Measurements from ENCODE around the gene HOXB8.

The HOXB8 gene

DNA sequence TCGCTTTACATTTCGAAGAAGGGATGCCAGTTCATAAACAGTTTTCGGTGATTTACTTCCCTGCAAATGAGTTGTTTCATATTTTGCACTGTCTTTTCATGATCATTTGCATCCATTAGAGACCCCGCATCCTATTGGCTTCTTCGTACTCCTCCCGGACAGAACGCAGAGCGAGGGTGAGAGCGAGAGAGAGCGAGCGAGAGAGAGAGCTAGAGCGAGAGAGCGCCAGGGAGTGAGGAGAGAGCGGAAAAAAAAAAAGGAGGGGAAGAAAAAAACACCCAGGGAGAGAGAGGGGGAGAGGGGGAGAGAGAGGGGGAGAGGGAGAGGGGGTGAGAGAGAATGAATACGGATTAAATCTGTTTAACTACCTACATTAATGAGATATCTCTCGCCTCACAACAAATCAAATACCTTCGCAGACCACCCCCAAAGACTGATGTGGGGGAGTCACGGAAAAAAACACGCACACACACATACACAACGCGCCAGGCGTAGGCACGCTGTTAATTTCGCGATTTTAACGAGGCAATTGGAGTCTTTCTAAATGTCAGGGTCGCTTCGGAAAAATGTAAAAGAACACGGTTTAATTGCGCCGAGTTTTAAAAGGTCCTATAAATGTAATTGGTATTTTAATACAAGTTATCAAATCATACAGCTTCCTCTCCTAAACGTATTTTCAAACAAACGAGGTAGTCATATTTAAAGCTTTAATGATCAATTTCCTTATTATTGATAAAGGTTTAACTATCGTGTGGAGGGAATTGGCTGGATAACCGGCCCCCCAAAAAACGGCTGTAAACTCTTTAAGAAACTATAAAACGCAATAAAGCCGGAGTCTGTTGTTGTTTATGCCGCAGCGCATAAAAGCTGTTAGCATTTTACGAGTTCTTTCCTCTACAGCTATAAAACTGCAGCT, at the start of gene HOXB8:
Gene HOXB8 (minus strand): TSS at position 246 of the 916 bp plus-strand sequence. CDS start 588 bp downstream, outside the sequence.
- no peak for DNase-seq

DNA sequence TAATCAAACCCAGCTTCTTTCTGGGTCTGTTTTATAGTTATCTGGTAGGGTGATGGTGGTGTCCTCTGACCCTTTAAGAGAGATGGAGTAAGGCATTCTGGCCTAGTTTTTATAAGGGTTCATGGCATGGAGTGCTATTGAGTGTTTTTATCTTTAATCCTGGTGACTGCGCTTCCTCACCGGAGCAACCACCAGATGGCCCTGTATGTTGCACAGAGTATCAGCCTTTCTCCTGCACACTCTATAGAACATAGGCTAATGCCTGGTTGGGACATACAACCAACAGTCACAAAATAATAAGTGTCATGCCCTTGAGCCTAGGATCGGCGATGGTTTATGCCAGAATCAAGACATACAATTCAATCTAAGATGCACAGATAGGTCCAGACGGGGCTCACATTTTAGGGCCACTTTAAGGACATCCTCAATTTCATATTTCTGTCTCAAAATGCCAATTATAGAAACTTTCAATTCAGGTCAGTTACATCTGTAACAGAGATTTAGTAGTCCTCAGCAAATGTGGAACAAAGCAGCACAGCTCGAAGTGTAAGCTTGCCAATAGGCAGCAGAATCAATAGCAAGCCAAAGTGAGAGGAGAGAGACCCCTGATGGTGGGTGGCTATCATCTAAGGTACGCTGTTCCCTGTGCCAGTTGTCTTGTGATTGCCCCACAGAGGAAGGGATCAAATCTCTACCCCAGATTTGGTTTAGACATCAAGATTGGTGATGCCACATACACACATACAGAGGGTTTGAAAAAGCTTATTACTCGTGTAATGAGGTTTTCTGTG, 48.2 kb upstream of the HOXB8 start:
- no peak for DNase-seq

- DNase-seq: no peak
Measured at GRCh38 chr17:48655913-48656312, 40.8 kb upstream of the HOXB8 start.

- DNase-seq: no peak
Measured at GRCh38 chr17:48649741-48650140, 34.6 kb upstream of the HOXB8 start.

DNA sequence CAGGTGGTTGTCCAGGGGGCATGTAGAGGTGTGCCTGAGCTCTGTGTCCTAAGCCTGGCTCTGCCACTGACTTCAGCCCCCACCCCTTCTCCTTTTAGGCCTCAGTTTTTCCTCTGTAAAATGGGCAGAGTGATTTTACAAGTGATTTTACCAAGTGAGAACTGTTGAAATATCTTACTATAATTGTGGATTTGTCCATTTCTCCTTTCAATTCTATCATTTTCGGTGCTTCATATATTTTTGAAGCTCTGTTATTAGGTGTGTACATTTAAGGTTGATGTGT, 32.8 kb upstream of the HOXB8 start:
- DNase-seq: no peak

GRCh38 chr17:48647103-48647962, 32.2 kb upstream of the HOXB8 start:
- no peak for DNase-seq

GRCh38 chr17:48646183-48647102, 31.4 kb upstream of the HOXB8 start:
- peak; percentile 19 for DNase-seq

DNA sequence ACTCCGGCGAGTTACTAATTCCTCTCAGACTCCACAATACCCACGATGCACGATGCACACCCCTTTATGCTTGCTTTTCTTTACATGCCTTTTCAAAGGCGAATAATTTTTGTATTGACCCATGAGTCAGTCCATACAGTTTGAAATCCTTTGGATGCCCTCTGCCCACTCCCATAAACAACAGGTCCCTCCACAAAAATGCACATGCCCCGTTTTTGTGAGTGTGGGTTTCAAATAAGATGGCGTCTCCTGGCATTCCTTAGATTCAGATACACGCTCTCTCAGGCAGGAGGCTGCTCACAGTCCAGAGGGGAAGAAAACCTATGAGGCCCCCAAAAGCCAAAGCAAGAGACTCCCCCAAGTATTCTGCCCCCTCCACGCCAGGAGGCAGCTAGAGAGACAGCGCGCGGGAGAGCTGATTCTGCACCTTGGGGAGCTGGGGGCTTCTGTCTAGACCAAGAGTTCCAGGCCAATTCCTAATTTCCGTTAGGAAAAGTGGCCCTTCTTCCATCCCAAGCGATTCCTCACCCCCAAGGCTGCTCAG, 30.6 kb upstream of the HOXB8 start:
- DNase-seq: no peak

GRCh38 chr17:48644910-48645557, 29.9 kb upstream of the HOXB8 start:
- DNase-seq: no peak

DNA sequence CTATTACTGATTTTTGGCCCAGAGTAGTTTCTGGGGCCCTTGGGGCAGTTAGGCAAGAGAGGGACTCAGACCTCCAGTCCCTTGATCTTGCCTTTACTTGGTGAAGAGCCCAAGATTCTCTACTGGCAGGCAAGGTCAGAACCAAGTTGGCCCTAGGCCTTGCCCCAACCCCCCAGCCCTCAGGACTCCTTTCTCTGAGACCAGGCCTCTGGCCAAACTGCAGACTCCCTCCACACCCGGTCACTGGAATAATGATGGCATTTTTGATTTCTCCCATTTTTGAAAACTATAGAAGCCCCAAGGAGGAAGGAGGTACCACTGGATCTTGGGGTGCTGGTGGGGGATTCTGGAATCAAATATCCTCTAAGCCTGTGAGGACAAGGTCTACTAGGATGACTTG, 29.1 kb upstream of the HOXB8 start:
- DNase-seq: no peak

DNA sequence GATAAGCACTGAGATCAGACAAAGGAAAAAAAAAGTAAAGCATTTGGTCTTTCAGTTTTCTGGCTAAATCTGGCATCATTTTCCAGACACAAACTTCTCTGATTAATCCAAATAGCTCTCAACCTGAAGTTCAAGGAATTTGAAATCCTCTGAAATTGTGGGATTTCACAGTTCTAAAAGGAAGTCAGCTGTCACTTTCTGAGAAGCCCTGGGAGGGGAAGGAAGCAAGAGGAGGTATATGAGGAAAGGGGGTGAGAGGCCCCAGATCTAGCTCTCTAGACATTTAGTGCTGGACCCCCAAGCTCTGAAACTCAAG, 28.6 kb upstream of the HOXB8 start:
- no peak for DNase-seq

- DNase-seq: no peak
Measured at GRCh38 chr17:48642843-48643696, 28.0 kb upstream of the HOXB8 start.

DNA sequence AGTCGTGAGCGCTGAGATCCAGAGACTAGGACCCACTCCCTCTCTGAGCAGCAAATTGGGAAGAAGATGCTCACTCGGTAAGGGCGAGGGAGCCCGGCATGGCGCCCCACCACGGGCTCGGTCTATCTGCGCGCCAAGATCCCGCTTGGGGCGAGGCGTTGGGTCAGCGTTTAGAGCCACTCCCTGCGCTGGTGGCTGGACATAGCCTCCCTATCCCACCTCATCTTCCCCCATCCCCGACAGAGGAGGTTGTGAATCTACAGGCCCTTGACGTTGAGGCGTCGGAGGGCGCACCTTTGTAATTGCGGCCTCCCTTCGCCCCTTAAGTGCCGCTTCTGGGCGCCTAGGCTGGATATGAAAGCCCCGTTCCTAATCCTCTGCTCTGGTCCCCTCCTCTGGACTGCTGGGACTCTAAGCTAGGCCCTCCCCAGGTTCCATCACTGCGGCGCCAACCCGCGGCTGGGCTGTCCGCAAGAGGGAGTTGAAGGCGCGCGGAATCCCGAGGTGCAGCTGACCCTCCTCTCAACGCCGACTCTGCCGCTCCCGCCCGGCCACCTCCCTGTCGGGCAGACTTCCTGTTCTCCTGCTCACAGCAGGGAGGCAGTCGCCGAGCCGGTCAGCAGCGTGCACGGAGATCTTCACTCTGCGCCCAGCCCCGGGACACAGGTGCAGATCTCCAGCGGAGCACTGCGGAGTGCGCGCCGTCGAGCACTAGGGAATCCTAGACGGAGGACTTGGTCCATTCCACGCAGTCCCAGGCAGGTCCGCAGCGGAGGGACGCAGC, 27.2 kb upstream of the HOXB8 start:
- DNase-seq: no peak

DNA sequence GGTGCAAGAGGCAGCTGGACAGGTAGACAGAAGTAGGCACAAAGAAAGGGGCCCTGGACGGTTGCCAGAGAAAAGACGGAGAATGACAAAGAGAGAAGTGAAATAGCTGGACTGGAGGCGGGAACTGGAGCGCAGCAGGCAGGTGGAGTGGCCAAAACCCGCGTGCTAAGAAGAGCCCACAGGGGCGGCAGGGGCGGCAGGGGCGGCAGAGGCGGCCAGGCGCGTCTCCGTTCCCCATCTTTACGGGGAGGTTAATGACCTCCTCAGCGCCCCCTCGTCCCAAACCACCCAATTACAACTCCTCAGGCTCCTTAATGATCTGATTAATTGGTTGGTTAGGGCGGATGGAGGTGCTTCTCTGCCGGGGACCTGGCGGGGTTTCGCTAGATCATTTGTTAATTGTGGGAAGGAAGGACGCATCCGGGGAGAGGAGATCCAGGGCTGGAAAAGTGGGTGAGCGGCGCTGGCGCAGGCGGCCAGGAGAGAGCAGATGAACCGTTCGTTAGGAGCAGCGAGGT, 26.5 kb upstream of the HOXB8 start:
- DNase-seq: no peak

DNA sequence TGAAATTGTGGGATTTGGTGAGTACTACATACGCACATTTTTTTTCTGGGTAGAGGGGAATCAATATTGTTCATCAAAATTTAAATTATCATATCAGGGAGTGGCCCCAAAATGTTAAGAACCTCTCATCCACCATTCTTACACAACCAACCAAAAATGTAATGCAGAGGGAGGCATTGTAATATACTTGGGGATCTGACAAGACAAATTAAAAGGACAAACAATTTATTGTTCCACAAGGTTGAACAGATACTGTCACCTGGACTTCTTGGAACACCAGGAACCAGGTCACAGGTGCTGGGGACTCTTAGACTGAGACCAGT, 25.7 kb upstream of the HOXB8 start:
- DNase-seq: no peak

DNA sequence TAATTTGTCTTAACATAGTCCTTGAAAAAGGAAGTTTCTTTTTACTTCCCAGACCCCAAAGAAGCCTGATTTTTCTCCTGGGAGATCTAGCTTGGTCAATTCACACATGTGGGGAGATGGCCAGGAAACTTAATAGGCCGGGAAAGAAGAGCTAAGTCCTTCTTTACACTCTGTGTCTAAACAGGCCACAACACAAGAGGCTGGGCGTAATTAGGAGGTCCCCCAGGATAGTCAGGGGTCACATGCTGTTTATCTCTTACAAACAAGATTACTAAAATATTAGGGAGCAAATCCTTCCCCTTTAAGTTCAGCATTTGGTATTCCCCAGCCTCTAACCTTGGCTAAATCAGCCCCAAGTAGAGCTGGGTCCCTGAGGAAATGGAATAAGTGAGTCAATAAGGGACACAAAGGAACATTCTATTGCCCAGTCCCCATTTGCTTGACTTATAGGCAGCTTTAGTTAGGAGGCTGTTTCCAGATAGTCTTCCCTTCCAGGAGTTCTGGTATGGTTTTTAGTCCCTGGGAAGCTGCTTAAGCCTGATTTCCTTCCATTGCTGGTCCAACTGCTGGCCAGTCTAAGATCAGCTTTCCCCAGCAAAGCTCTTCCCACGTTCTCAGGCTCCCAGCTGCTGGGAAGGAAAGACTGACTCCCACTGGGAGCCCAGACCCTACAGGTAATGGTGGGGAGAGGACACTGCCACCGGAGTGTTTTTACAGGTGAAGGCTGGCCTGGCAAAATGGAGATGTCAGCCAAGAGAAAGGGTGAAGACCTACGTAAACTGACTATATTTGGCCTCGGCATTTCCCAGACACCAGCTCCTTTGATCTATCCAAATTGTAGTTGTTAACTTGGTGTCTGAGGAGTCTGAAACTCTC, 25.1 kb upstream of the HOXB8 start:
- DNase-seq: no peak

- no peak for DNase-seq
Measured at GRCh38 chr17:48639136-48639535, 24.0 kb upstream of the HOXB8 start.

All from activated T-cell treated with anti-CD3 and anti-CD28 coated beads for 4 hours (primary cell).